H1 (cell line): Measurements from ENCODE around the gene CACNA1E. TPM values are rescaled to one million over a fixed set of nuclear protein-coding genes. Genes with fewer than 3 reads are reported as not detected.

ENCODE experiments used
- CHD7 ChIP-seq: fragments of 300-600 bp; sonication (generic); IDR thresholded peaks from 2 replicates; pipeline ENCODE4 v1.7.1; 2012; ENCODE audit warnings: low read length, moderate library complexity, mild to moderate bottlenecking, inconsistent platforms; ENCODE audit not compliant: insufficient replicate concordance
- CREB1 ChIP-seq: IDR thresholded peaks from 2 replicates; pipeline ENCODE4 v1.6.1; 2012; ENCODE audit warnings: inconsistent platforms
- NRF1 ChIP-seq: IDR thresholded peaks from 2 replicates; pipeline ENCODE4 v1.6.1; 2011; ENCODE audit warnings: mild to moderate bottlenecking, low read depth, low read length, improper control_type of control experiment
- USF2 ChIP-seq: IDR thresholded peaks from 2 replicates; pipeline ENCODE4 v1.6.1; 2011; ENCODE audit warnings: low read length, improper control_type of control experiment
- polyA plus RNA-seq, 7 experiments: library from polyadenylated mRNA; depleted of rRNA in 3 of 7; stranded (reverse) in 5 of 7; unstranded in 2 of 7; fragments of >200 nt in 5 of 7; fragments of 200-250 nt in 2 of 7; gene quantifications; 1 replicate in 5 of 7; 2 replicates in 1 of 7; 4 replicates in 1 of 7; pipeline versions ENCODE4 v1.2.1 to v1.2.3, GENCODE V29; 2011 to 2013; ENCODE audit warnings: missing spikeins in 2 of 7, mixed read lengths in 2 of 7
- total RNA-seq: library from RNA; stranded (reverse); fragmentation: NEBNext Ultra II Directional; extraction: Animal tissue kit (Norgen Biotek cat#: 25700); gene quantifications from 2 replicates; pipeline ENCODE4 v1.2.1, GENCODE V29; 2021

CACNA1E gene
- total and polyA plus RNA-seq, 2 of the 8 experiments (the other 6 are each of a cell fraction or from before 2014, with no cell fraction given), result 0.98 to 1.3 TPM

- TF ChIP-seq USF2, result no peak
- TF ChIP-seq CHD7, result no peak
- no peak for TF ChIP-seq NRF1
- TF ChIP-seq CREB1, result no peak
These were observed 308.4 kb downstream of the CACNA1E start (continued) for GRCh38 chr1:181791721-181792120.
